Vagina (tissue), 2 donors: ENCODE results near the gene ECEL1.

Source experiments
- POLR2A ChIP-seq, 2 donors: fragments of 450-650 bp; IDR thresholded peaks; one replicate each; pipeline ENCODE4 v1.6.1; 2017; ENCODE audit warnings: antibody characterized with exemption in 2 of 2, mild to moderate bottlenecking in 2 of 2, moderate library complexity in 2 of 2
- TF ChIP-seq, protein P1 (sequence below), 3 experiments: fragments of 450-650 bp in 2 of 3; fragments of 200-600 bp in 1 of 3; sonication (generic) in 1 of 3; IDR thresholded peaks; one replicate each; pipeline ENCODE4 v1.5.1; 2017 to 2019; ENCODE audit warnings: antibody characterized with exemption in 3 of 3, mild to moderate bottlenecking in 2 of 3, moderate library complexity in 2 of 3

DNA sequence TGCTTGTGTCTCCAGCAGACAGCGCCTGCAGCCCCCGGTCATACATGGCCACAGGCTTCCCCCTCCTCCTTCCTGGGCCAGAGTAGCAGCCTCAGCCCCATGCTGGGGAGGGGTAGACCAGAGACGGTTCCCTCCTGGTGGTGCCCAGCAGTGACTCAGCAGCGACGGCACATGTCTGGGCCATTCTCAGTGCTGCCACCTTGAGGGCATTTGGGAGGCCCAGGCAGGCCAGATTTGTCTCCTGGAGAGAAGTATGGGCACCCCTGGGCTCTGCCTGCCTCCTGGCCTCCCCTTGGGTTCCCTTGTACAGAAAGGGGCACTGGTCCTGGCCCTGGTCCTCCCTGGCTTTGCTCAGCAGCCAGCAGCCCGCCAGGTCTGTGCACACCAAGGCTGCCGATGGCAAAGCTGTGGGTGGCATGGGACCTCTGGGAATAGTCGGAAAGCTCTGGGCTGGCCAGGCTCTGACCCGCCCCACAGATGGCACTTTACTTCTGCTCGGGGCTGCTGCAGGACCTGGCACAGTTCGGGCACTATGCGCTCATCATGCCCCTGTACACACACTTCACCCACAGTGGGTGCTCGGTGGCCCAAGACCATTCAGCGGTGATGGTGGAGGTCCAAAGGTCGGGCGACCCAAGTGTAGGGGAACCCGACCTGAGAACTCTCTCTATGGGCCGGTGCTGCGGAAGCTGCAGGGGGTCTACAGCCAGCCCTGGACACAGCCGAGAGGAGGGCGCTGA, 43.1 kb downstream of the ECEL1 start:
- TF ChIP-seq, protein P1, sequence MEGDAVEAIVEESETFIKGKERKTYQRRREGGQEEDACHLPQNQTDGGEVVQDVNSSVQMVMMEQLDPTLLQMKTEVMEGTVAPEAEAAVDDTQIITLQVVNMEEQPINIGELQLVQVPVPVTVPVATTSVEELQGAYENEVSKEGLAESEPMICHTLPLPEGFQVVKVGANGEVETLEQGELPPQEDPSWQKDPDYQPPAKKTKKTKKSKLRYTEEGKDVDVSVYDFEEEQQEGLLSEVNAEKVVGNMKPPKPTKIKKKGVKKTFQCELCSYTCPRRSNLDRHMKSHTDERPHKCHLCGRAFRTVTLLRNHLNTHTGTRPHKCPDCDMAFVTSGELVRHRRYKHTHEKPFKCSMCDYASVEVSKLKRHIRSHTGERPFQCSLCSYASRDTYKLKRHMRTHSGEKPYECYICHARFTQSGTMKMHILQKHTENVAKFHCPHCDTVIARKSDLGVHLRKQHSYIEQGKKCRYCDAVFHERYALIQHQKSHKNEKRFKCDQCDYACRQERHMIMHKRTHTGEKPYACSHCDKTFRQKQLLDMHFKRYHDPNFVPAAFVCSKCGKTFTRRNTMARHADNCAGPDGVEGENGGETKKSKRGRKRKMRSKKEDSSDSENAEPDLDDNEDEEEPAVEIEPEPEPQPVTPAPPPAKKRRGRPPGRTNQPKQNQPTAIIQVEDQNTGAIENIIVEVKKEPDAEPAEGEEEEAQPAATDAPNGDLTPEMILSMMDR (IDR thresholded peaks at IDR 0.05): no peak
- TF ChIP-seq POLR2A (IDR thresholded peaks at IDR 0.05): no peak
